ENCODE measurements around the gene RGS12.
"Not testable (repeated sequence)": the region's sequence is repeated elsewhere in the genome, so short reads cannot be mapped to it uniquely, and the experiment has no call there.

The RGS12 gene

GRCh38 chr4:3297066-3297859 is 4.4 kb downstream of the RGS12 start:
- Histone ChIP-seq H4K20me1 (ENCODE audit: control insufficient read depth, insufficient read depth, low read depth, low read length) (no peaks in the 10 kb centered on the region), H3K4me2 (ENCODE audit: low read length) (no peak overlapping the region), H3K27me3 (ENCODE audit: control insufficient read depth, low read length) (peaks cover 23% of the 10 kb centered on the region), H3K9me2 (replicated peaks; ENCODE audit: control insufficient read depth, low read length) (no peaks in the 10 kb centered on the region), H3K9me3 (ENCODE audit: control insufficient read depth, insufficient read depth, low read length) (no peaks in the 10 kb centered on the region), H3K4me3 (ENCODE audit: low read length) (no peak overlapping the region), H3K36me3 (ENCODE audit: control insufficient read depth, low read length) (no peaks in the 10 kb centered on the region), H3K79me2 (ENCODE audit: control insufficient read depth, low read length) (no peaks in the 10 kb centered on the region), H3K27ac (ENCODE audit: low read depth, low read length) (no peak overlapping the region), H3K4me1 (ENCODE audit: control insufficient read depth, low read length) (peaks cover 11% of the 10 kb centered on the region), H3F3A (ENCODE audit: control insufficient read depth, insufficient read depth) (no peaks in the 10 kb centered on the region)
- TF ChIP-seq CTCF (IDR thresholded peaks at IDR 0.05; ENCODE audit: low read depth, low read length, poor library complexity, severe bottlenecking) (no peak), EZH2phosphoT487 (IDR thresholded peaks at IDR 0.05; ENCODE audit: borderline replicate concordance, low read length) (no peak)

DNA sequence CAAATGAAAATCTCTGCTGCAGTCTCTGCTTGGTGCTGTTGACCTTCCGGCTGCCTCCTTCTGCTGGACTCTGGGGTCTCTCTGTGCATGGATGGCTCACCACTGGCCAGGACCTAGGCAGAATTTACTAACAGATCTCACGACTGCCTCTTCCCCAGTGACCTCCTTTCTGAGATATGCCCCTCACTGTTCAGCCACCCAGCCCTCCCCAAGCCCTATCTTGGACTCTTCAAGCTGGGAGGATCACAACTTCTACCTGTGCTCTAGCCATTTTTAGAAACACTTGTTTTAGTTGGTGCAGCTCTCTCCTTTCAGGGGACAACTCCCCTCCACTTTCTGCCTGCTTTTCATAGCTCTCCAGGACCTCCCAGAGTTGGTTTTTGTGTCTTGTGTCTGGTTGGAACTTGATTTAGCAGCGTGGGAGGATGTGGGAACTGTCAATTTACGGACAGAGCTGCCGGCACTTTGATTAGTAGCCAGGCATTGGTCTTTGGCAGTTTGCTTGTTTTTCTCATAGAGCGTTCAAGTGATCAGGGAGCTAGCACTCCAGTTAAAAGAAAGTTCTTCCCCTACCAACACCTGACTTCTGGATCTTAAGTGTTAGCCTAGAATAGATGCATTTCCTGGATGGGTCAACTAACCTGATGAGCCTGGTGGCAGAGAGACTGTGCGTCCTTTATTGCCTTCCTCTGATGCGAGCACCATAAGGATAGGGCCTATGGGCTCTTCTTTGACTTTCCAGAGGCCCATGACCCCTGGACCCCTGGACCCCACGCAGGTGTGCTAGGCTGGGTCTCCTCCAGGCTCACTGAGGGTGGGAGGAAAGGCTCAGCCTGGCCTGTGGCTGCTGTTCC is 6.5 kb downstream of the RGS12 start:
- Histone ChIP-seq H3K9me3 (ENCODE audit: control insufficient read depth, insufficient read depth, low read length) (no peaks in the 10 kb centered on the region), H3K27ac (ENCODE audit: low read depth, low read length) (no peak overlapping the region), H3K27me3 (ENCODE audit: control insufficient read depth, low read length) (peaks cover 9% of the 10 kb centered on the region; the same call in 1 of the 2 replicates), H3F3A (ENCODE audit: control insufficient read depth, insufficient read depth) (no peaks in the 10 kb centered on the region), H3K79me2 (ENCODE audit: control insufficient read depth, low read length) (no peaks in the 10 kb centered on the region), H3K36me3 (ENCODE audit: control insufficient read depth, low read length) (no peaks in the 10 kb centered on the region), H4K20me1 (ENCODE audit: control insufficient read depth, insufficient read depth, low read depth, low read length) (no peaks in the 10 kb centered on the region), H3K4me3 (ENCODE audit: low read length) (no peak overlapping the region), H3K4me2 (ENCODE audit: low read length) (no peak overlapping the region), H3K4me1 (ENCODE audit: control insufficient read depth, low read length) (peaks cover 21% of the 10 kb centered on the region), H3K9me2 (replicated peaks; ENCODE audit: control insufficient read depth, low read length) (no peaks in the 10 kb centered on the region)
- TF ChIP-seq EZH2phosphoT487 (IDR thresholded peaks at IDR 0.05; ENCODE audit: borderline replicate concordance, low read length), result no peak
- TF ChIP-seq CTCF (IDR thresholded peaks at IDR 0.05; ENCODE audit: low read depth, low read length, poor library complexity, severe bottlenecking), result no peak

DNA sequence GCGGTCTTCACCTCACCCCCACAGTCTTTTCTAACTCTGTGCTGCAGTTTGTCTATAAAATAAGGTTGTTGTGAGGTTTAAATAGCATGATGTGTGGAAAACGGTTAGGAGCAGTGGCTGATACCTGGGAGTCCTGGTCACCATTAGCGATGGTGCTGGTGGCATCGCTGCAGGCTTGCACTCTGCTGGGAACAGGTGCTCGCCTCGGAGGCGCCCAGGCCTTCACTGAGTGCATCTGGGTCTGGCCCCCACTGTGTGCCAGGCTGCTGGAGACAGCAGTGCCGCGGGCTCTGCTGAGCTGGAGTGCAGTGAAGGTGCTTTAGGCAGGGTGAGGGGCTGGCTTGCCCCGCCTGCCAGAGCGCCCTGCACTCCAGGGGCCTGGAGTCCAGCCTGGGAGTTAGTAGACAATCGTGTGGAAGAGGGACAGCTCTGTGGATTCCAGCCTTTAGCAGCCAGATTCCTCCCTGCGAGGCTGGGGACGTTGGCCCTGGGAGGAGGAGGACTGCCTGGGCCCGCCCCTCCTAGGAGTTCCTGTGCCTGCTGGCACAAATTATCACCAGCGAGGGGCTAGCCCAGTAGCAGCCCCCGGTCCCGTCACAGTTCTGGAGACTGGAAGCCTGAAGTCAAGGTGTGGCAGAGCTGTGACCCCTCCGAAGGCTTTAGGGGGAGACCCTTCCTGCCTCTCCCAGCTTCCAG is 7.3 kb downstream of the RGS12 start:
- no peak for TF ChIP-seq EZH2phosphoT487 (IDR thresholded peaks at IDR 0.05; ENCODE audit: borderline replicate concordance, low read length)
- no peak for TF ChIP-seq CTCF (IDR thresholded peaks at IDR 0.05; ENCODE audit: low read depth, low read length, poor library complexity, severe bottlenecking)

GRCh38 chr4:3300882-3301281 is 8.1 kb downstream of the RGS12 start:
- not testable (repeated sequence) for H3K4me3 ChIP-seq (ENCODE audit: low read length); H3F3A ChIP-seq (ENCODE audit: control insufficient read depth, insufficient read depth); H3K9me2 ChIP-seq (replicated peaks; ENCODE audit: control insufficient read depth, low read length); H3K79me2 ChIP-seq (ENCODE audit: control insufficient read depth, low read length); H3K9me3 ChIP-seq (ENCODE audit: control insufficient read depth, insufficient read depth, low read length); H3K4me2 ChIP-seq (ENCODE audit: low read length); H3K27ac ChIP-seq (ENCODE audit: low read depth, low read length); H3K27me3 ChIP-seq (ENCODE audit: control insufficient read depth, low read length); H3K36me3 ChIP-seq (ENCODE audit: control insufficient read depth, low read length); H4K20me1 ChIP-seq (ENCODE audit: control insufficient read depth, insufficient read depth, low read depth, low read length)
- peaks cover 29% of the 10 kb centered on the region for H3K4me1 ChIP-seq (ENCODE audit: control insufficient read depth, low read length)

More for the DNA sequence above, 7.3 kb downstream of the RGS12 start:
- H3K4me2 ChIP-seq (ENCODE audit: low read length), result no peak overlapping the region
- peaks cover 21% of the 10 kb centered on the region for H3K4me1 ChIP-seq (ENCODE audit: control insufficient read depth, low read length)
- no peak overlapping the region for H3K4me3 ChIP-seq (ENCODE audit: low read length)
- H3F3A ChIP-seq (ENCODE audit: control insufficient read depth, insufficient read depth), result no peaks in the 10 kb centered on the region
- H3K79me2 ChIP-seq (ENCODE audit: control insufficient read depth, low read length), result no peaks in the 10 kb centered on the region
- no peaks in the 10 kb centered on the region for H3K9me2 ChIP-seq (replicated peaks; ENCODE audit: control insufficient read depth, low read length)
- H4K20me1 ChIP-seq (ENCODE audit: control insufficient read depth, insufficient read depth, low read depth, low read length), result no peaks in the 10 kb centered on the region
- no peaks in the 10 kb centered on the region for H3K9me3 ChIP-seq (ENCODE audit: control insufficient read depth, insufficient read depth, low read length)
- H3K27ac ChIP-seq (ENCODE audit: low read depth, low read length), result no peak overlapping the region
- H3K27me3 ChIP-seq (ENCODE audit: control insufficient read depth, low read length), result peaks cover 3% of the 10 kb centered on the region; the same call in 1 of the 2 replicates
- no peaks in the 10 kb centered on the region for H3K36me3 ChIP-seq (ENCODE audit: control insufficient read depth, low read length)
